Epithelial cell of proximal tubule (primary cell): ENCODE results near the gene DSTN. TPM values are rescaled to one million over a fixed set of nuclear protein-coding genes. Genes with fewer than 3 reads are reported as not detected.

ENCODE experiments used
- DNase-seq: peaks from one replicate; pipeline ENCODE4 v3.0.0-alpha.2; 2011; ENCODE audit warnings: low read depth
- H3K4me3 ChIP-seq: 2 replicates; pipeline ENCODE4 v1.5.1; 2011; ENCODE audit warnings: low read depth, mild to moderate bottlenecking, low read length
- CTCF ChIP-seq: conservative IDR thresholded peaks from 2 replicates; pipeline ENCODE4 v1.5.1; 2012; ENCODE audit warnings: low read depth, mild to moderate bottlenecking, low read length
- total RNA-seq: library from RNA; depleted of rRNA; stranded (reverse); fragments of >200 nt; gene quantifications from 2 replicates; pipeline ENCODE4 v1.2.3, GENCODE V29; 2015

The DSTN gene
- total RNA-seq, 1 donor from 2014 or later, result 317 TPM

DNA sequence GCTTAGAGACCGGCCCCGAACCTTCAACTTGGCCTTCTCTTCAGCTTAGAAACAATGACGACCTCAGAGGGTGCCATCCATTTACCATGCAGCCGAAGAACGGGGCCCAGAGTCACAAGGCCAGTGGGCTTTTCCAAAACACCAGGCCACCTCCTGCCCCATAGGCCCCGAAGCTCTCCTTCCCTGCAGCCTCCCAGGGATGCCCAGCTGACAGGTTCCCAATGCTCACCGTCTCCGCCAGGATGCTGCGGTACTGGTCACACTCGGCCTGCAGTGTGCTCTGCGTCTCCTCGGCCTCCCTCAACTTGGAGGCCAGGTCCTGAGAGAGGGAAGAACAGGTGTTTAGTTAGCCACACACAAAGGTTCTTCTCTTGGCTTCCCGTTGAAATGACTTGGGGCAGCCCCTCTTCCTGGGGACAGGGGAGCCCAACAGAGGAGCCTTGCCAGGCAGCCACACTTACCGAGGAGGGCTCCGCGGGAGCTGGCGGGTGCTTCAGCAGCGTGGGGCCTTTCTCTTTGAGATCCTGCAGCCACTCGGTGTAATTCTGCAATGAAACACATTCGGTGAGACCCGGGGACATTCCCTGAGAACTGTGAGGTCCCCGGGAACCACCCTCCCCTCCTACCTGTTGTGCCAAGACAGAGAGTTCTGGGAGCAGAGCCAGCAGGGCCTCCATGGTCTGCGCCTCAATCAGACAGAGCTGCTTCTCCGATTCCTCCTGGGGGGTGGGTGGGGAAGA is 51.5 kb downstream of the DSTN start:
- no peak for TF ChIP-seq CTCF
- H3K4me3 ChIP-seq, result no peak overlapping the region
- no peak for DNase-seq

DNA sequence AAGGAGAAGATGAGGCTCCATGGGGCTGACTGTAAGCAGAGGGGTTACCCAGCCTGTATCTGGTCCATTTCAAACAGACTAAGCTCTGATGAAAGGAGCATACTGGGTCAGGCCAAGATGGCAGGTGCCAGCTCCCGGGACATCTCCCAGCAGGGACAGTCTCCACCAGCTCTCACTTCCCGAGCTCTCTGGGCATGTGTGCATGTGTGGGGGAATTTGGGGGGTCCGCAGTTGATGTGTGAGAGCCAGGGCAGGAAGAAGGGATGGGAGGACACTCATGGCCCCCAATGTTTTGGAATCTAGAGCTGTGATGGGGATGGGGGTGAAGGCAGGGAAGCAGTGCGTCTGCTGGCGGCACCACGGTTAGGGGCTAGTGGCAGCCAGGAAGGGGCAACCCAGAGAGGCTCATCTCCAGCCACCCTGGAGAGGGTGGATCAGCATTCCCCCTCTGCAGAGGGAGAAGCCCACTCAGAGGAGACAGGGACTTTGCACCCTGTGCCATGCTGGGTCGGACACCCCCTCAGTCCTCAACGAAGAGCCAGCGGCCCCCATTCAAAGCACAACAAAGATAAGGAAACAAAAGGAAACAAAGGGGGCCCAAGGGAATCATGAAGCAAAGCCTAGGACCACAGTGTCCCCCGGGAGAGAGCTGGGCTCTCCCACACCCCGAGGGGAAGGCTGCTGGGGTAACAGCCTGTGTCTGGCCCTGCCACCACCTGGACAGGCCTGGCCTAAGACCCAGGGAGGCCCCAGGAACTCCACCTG is 52.4 kb downstream of the DSTN start:
- no peak for TF ChIP-seq CTCF
- no peak overlapping the region for H3K4me3 ChIP-seq
- DNase-seq, result no peak

GRCh38 chr20:17622851-17623508 is 53.1 kb downstream of the DSTN start:
- DNase-seq, result no peak
- no peak overlapping the region for H3K4me3 ChIP-seq
- TF ChIP-seq CTCF, result no peak

DNA sequence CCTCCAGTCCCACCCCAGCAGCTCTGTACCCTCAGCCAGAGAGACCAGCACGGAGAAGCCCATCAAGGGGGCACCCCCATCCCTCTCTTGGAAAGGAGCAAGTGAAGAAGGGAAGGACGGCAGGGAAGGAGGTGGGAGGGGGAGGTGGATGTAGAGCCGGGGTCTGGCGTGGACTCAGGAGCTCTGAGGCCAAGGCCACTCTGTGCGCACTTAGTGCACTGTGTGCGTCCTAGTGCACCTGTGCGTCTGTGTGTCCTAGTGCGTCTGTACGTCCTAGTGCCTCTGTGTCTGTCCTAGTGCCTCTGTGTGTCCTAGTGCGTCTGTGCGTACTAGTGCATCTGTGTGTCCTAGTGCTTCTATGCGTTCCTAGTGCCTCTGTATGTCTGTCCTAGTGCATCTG is 54.2 kb downstream of the DSTN start:
- H3K4me3 ChIP-seq, result no peak overlapping the region
- DNase-seq, result no peak
- TF ChIP-seq CTCF, result no peak

DNA sequence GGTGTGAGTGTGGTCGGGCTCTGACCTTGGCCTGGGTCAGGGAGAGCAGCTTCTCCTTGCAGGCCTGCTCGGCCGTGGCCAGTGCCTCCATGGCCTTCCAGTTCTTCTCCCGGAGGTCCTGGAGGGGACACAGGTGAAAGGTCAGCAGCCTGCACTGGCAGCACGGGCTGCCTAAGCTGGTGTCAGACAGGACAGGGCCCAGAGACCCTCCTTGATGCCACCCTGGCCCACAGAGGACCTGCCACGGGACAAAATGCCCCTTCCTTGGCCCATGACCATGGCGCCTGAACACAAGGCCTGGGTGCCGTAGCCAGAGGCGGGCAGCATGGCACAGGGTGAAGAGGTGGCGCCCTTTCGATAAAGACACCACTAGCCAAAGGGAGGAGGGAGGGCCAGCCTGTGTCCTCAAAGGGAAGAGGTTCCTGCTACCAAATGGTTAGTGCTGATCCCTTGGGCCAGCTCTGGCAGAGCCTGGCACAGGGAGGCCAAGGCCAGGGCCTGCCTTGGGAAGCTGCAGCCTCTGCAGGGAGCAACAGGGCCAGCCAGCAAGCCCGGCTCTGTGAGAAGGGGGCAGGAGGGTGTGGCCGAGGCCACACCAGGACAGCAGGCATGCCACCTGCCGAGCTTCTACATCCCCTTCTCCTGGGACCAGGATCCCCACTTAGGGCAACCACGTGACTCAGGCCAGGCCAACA is 54.8 kb downstream of the DSTN start:
- no peak for TF ChIP-seq CTCF
- no peak overlapping the region for H3K4me3 ChIP-seq
- DNase-seq, result no peak

DNA sequence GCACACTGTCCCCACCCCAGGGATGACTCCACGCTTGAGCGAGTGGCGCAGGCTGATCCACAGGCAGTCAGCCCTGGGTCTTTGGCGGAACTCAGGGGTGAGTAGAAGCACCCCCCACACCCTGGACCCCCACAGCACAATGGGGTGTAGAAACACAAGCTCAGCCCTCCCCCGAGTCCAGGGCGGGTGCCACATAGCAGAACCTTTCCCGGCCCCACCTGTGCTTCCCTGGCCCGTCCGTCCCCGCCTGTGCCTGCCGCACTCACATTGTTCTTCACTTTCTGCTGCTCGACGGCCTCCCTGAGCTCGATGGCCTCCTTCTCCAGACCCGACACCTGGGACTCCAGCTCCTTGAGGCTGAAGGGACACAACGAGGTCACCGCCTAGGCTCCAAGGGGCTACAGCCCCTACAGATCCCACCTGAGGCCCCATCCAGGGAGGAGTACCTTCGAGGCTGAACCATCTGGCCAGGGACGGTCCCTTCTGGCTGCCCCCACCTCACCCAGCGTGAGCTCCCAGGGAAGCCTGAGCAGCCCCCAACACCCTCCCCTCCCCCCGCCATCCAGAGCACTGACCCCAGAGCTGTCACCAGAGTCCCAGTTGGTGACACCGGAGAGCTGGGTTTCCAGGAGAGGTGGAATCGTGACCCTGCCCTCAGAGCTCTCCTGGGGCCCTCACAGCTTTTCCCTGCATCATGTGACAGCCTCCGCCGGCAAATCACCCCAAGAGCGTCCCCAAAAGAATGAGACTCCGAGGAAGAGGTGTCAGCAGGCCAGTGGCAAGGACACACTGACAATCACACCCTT is 55.6 kb downstream of the DSTN start:
- no peak overlapping the region for H3K4me3 ChIP-seq
- DNase-seq, result no peak
- no peak for TF ChIP-seq CTCF
